Neutrophil (primary cell): ENCODE measurements around the gene TMEM271.

Experiments
- H3K27ac ChIP-seq: fragments of 200-600 bp; sonication (generic); 2 replicates; pipeline ENCODE4 v1.5.1; 2016; ENCODE audit warnings: mild to moderate bottlenecking, moderate library complexity
- H3K27me3 ChIP-seq: fragments of 200-600 bp; sonication (generic); 2 replicates; pipeline ENCODE4 v1.6.0; 2016; ENCODE audit warnings: mild to moderate bottlenecking
- H3K36me3 ChIP-seq: fragments of 200-600 bp; sonication (generic); 2 replicates; pipeline ENCODE4 v1.5.1; 2017
- H3K4me1 ChIP-seq, 2 experiments: fragments of 200-600 bp in 1 of 2; sonication (generic) in 1 of 2; 1 replicate in 1 of 2; 2 replicates in 1 of 2; pipeline versions ENCODE4 v1.5.1 to v1.6.1; 2013 to 2016; ENCODE audit warnings: low read depth in 1 of 2, low read length in 1 of 2, mild to moderate bottlenecking in 1 of 2, moderate library complexity in 1 of 2; ENCODE audit not compliant: control insufficient read depth in 1 of 2, insufficient read depth in 1 of 2
- H3K4me3 ChIP-seq, 2 experiments: fragments of 200-600 bp in 1 of 2; sonication (generic) in 1 of 2; 1 replicate in 1 of 2; 2 replicates in 1 of 2; pipeline ENCODE4 v1.5.1; 2013 to 2016; ENCODE audit warnings: low read depth in 1 of 2, low read length in 1 of 2, mild to moderate bottlenecking in 1 of 2, moderate library complexity in 1 of 2
- H3K9me3 ChIP-seq: fragments of 200-600 bp; sonication (generic); 2 replicates; pipeline ENCODE4 v1.5.1; 2016
- CTCF ChIP-seq: fragments of 200-600 bp; sonication (generic); IDR thresholded peaks from 2 replicates; pipeline ENCODE4 v1.5.1; 2016; ENCODE audit warnings: antibody characterized with exemption

The TMEM271 gene

GRCh38 chr4:612052-612748 is 36.1 kb upstream of the TMEM271 start:
- H3K9me3 ChIP-seq: no peaks in the 10 kb centered on the region
- no peak for TF ChIP-seq CTCF

DNA sequence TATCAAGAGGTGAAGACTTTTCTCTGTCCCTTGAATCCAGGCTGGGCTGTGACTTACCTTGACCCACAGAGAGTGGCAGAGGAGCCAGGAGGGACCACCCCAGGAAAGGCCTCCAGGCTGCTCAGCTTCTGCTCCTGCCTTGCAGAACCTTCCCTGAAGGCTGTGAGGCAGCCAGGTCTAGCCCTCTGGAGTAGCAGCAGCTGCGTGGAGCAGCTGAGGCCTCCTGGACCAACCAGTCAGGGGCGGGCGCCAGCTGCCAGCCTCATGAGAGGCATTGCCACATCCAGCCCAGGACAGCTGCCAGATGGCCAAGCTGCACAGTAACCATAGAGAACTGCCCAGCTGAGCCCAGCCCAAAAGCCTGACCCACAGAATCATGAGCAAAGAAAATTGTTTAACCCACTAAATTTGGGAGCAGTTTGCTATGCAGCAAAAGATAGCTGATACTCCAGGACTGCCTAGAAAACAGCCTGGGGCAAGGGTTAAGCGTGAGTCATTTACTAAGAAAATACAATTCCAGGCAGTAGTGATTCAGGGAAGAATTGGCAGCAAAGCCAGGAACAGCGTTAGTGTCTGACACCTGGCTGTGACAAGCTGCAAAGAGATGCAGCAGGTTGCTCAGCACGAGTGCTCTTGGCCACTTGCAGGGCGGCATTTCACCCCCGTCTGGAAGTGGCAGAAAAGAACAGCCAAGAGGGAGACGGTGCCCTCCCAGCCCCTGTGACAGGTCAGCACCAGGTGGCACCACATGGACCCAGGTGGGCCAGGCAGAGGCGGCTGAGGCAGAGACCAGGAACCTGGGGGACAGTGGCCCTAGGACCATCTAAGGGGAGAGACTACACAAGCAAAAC is 34.5 kb upstream of the TMEM271 start:
- Histone ChIP-seq H3K4me3 (no peak overlapping the region), H3K27me3 (peaks cover 5% of the 10 kb centered on the region)
- no peak for TF ChIP-seq CTCF

More at GRCh38 chr4:612052-612748, 36.1 kb upstream of the TMEM271 start:
- Histone ChIP-seq H3K36me3 (no peaks in the 10 kb centered on the region), H3K27me3 (peaks cover 5% of the 10 kb centered on the region), H3K4me3 (no peak overlapping the region), H3K4me1 (no peaks in the 10 kb centered on the region), H3K27ac (no peak overlapping the region)

DNA sequence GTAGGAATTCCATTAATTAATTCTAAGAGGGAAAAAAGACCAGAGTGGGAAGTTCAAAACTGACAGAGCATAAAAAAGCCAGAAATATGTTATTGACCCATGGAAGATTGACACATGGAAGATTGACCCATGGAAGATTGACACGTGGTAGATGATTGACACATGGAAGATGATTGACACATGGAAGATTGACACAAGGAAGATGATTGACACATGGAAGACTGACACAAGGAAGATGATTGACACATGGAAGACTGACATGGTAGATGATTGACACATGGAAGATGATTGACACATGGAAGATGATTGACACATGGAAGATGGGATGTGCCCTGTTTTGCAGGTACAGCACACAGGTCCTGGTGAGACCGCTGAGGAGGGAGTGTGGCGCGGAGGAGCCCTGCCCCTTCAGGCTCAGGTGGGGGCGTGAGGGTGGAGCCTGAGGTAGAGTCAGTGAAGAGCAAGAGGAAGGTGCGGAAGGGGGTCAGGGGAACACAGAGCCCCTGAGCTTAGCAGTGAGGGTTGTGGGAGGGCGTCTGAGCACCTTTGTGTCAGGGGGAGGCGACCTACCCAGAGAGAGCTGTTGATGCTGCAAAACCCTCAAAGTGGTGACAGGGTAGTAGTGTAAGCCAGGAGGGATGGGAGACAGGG is 33.4 kb upstream of the TMEM271 start:
- H3K9me3 ChIP-seq: no peaks in the 10 kb centered on the region
- peaks cover 5% of the 10 kb centered on the region for H3K27me3 ChIP-seq
- TF ChIP-seq CTCF: no peak
- no peaks in the 10 kb centered on the region for H3K4me1 ChIP-seq
- no peak overlapping the region for H3K4me3 ChIP-seq
- H3K27ac ChIP-seq: no peak overlapping the region
- no peaks in the 10 kb centered on the region for H3K36me3 ChIP-seq

More for the DNA sequence above, 34.5 kb upstream of the TMEM271 start:
- Histone ChIP-seq H3K9me3 (no peaks in the 10 kb centered on the region), H3K4me1 (no peaks in the 10 kb centered on the region), H3K27ac (no peak overlapping the region), H3K36me3 (no peaks in the 10 kb centered on the region)

DNA sequence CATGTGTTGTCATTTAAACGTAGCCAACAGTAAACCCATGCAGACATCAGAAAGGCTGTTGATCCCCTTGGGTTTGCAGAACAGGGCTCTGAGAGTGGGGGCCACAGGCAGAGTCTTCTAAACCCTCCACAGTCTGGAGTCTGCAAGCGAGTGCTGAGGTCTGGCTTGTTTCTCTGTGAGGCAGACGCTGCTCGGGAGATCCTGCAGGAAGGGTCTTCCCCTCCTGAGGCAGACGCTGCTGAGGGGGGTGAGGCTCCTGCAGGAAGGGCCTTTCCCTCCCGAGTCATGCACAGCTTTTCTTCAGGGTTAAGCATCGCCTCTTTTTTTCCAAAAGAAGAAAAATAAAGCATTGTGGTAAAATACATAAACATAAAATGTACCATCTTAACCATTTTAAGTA is 32.1 kb upstream of the TMEM271 start:
- Histone ChIP-seq H3K27me3 (peaks cover 10% of the 10 kb centered on the region), H3K4me3 (no peak overlapping the region), H3K36me3 (no peaks in the 10 kb centered on the region), H3K27ac (no peak overlapping the region), H3K9me3 (no peaks in the 10 kb centered on the region), H3K4me1 (no peaks in the 10 kb centered on the region)
- TF ChIP-seq CTCF: no peak

GRCh38 chr4:605702-606425 is 29.8 kb upstream of the TMEM271 start:
- no peak for TF ChIP-seq CTCF

More at GRCh38 chr4:605702-606425, 29.8 kb upstream of the TMEM271 start:
- Histone ChIP-seq H3K27ac (no peak overlapping the region), H3K4me1 (no peaks in the 10 kb centered on the region), H3K9me3 (no peaks in the 10 kb centered on the region), H3K4me3 (no peak overlapping the region), H3K36me3 (no peaks in the 10 kb centered on the region), H3K27me3 (peaks cover 6% of the 10 kb centered on the region)
